OCI-LY3 (cell line): ENCODE results near the gene FAM135A.

Experiments used
- H2AFZ ChIP-seq: fragments of 200-600, 300-600 bp; shearing (Covaris generic); 2 replicates; pipeline ENCODE4 v1.6.0; 2014; ENCODE audit warnings: antibody characterized with exemption, low read depth, low read length
- H3K27ac ChIP-seq: fragments of 200-600, 300-600 bp; sonication (generic); 2 replicates; pipeline ENCODE4 v1.5.1; 2014; ENCODE audit warnings: mild to moderate bottlenecking, low read length, moderate library complexity, mixed read lengths
- H3K27me3 ChIP-seq: fragments of 200-600, 300-600 bp; sonication (generic); 2 replicates; pipeline ENCODE4 v1.6.1; 2014; ENCODE audit warnings: low read depth, low read length, mixed read lengths
- H3K36me3 ChIP-seq: fragments of 200-600, 300-600 bp; sonication (generic); replicated peaks from 2 replicates; pipeline ENCODE3; 2014; ENCODE audit warnings: low read depth, low read length, mixed read lengths
- H3K4me1 ChIP-seq: fragments of 300-600, 200-600 bp; sonication (generic); 2 replicates; pipeline ENCODE4 v1.6.1; 2014; ENCODE audit warnings: low read length, mixed read lengths
- H3K4me2 ChIP-seq: fragments of 200-600, 300-600 bp; sonication (generic); 2 replicates; pipeline ENCODE4 v1.6.1; 2014; ENCODE audit warnings: low read length, mixed read lengths
- H3K4me3 ChIP-seq: fragments of 300-600, 200-600 bp; sonication (generic); 2 replicates; pipeline ENCODE4 v1.5.1; 2014; ENCODE audit warnings: antibody characterized with exemption, mild to moderate bottlenecking, low read length, moderate library complexity
- H3K79me2 ChIP-seq: fragments of 300-600, 200-600 bp; shearing (Covaris generic); 2 replicates; pipeline ENCODE4 v1.6.1; 2014; ENCODE audit warnings: mild to moderate bottlenecking, low read length, mixed read lengths
- H3K9ac ChIP-seq: fragments of 300-600, 200-600 bp; shearing (Covaris generic); 2 replicates; pipeline ENCODE4 v1.6.0; 2014; ENCODE audit warnings: mild to moderate bottlenecking, low read length, moderate library complexity
- H3K9me3 ChIP-seq: fragments of 200-600, 300-600 bp; shearing (Covaris generic); 2 replicates; pipeline ENCODE4 v1.6.1; 2014; ENCODE audit warnings: low read length, mixed read lengths; ENCODE audit not compliant: insufficient read depth
- H4K20me1 ChIP-seq: fragments of 200-600, 300-600 bp; sonication (generic); 2 replicates; pipeline ENCODE4 v1.6.1; 2016; ENCODE audit warnings: low read length, mixed read lengths; ENCODE audit not compliant: insufficient read depth
- EZH2phosphoT487 ChIP-seq: fragments of 200-600 bp; shearing (Covaris generic); IDR thresholded peaks from 2 replicates; pipeline ENCODE4 v1.6.1; 2018; ENCODE audit warnings: antibody characterized with exemption, mixed run types, low read depth
- TF ChIP-seq, protein P1 (sequence below): fragments of 200-600, 300-600 bp; sonication (generic); IDR thresholded peaks from 2 replicates; pipeline ENCODE4 v1.5.1; 2014; ENCODE audit warnings: antibody characterized with exemption, low read length, low read depth

Gene FAM135A

DNA sequence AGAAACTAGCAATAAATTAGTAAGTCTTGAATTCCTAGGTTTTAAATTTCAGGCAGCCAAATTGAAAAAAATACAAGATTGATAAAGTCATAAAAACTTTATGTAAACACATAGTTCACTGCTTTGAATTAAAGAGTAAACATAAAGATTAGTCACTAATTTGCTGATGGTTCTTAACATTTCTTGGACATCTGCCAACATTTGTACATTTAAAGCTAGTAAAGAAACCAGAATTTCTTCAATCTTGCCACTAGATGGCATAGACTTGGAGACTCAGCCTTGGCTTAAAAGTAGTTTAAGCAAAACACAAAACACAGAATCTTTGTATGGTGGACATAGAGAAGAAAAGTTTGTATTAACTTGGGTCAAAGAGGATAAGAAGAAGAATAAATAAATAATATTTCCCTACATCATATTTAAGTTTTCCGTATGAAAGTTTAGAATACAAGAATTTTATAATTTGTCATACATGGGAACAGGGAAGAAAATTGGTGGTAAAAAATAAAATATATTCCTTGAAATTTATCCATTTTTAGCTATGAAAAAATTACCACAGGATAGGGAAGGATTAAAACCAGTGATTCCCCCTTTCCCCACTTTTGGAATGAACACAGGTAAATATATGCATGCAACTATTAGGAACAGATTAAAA lies 41.7 kb upstream of the FAM135A start:
- TF ChIP-seq, protein P1, sequence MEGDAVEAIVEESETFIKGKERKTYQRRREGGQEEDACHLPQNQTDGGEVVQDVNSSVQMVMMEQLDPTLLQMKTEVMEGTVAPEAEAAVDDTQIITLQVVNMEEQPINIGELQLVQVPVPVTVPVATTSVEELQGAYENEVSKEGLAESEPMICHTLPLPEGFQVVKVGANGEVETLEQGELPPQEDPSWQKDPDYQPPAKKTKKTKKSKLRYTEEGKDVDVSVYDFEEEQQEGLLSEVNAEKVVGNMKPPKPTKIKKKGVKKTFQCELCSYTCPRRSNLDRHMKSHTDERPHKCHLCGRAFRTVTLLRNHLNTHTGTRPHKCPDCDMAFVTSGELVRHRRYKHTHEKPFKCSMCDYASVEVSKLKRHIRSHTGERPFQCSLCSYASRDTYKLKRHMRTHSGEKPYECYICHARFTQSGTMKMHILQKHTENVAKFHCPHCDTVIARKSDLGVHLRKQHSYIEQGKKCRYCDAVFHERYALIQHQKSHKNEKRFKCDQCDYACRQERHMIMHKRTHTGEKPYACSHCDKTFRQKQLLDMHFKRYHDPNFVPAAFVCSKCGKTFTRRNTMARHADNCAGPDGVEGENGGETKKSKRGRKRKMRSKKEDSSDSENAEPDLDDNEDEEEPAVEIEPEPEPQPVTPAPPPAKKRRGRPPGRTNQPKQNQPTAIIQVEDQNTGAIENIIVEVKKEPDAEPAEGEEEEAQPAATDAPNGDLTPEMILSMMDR, result peak; percentile 81
- TF ChIP-seq EZH2phosphoT487, result no peak
- Histone ChIP-seq H3K4me1 (peaks cover 4% of the 10 kb centered on the region; the same call in 1 of the 2 replicates), H3K36me3 (no peaks in the 10 kb centered on the region), H3K27me3 (peaks cover 46% of the 10 kb centered on the region), H3K9me3 (no peaks in the 10 kb centered on the region), H4K20me1 (no peaks in the 10 kb centered on the region), H3K4me2 (no peak overlapping the region), H3K79me2 (no peaks in the 10 kb centered on the region), H2AFZ (no peak overlapping the region), H3K27ac (no peak overlapping the region), H3K9ac (no peak overlapping the region), H3K4me3 (no peak overlapping the region)

DNA sequence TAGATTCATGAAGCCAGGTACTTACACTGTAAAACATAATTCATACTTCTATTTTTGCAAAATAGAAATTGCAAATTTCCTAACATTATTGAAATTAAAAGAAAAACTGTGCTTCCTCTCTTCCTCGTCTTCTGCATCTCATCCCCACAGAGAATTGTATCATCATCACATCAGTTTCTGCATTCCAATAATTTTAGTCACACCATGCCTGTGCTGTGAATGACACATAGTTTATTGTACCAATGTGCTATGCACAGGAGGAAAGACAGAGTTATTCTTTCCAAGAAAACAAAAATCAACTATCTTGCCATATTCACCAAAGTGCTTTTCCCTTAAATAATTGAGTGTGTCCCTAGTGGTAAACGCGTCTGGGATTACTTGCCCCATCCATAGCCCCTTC lies 38.1 kb upstream of the FAM135A start:
- peaks cover 4% of the 10 kb centered on the region for H3K4me1 ChIP-seq
- H3K79me2 ChIP-seq, result no peaks in the 10 kb centered on the region
- H3K9ac ChIP-seq, result no peak overlapping the region
- no peak overlapping the region for H3K27ac ChIP-seq
- no peak overlapping the region for H2AFZ ChIP-seq
- no peak overlapping the region for H3K4me2 ChIP-seq
- H3K9me3 ChIP-seq, result no peaks in the 10 kb centered on the region
- H3K4me3 ChIP-seq, result no peak overlapping the region
- H3K36me3 ChIP-seq, result no peaks in the 10 kb centered on the region
- no peaks in the 10 kb centered on the region for H4K20me1 ChIP-seq
- TF ChIP-seq EZH2phosphoT487, result no peak
- TF ChIP-seq, protein P1, result no peak
- peaks cover 24% of the 10 kb centered on the region for H3K27me3 ChIP-seq

DNA sequence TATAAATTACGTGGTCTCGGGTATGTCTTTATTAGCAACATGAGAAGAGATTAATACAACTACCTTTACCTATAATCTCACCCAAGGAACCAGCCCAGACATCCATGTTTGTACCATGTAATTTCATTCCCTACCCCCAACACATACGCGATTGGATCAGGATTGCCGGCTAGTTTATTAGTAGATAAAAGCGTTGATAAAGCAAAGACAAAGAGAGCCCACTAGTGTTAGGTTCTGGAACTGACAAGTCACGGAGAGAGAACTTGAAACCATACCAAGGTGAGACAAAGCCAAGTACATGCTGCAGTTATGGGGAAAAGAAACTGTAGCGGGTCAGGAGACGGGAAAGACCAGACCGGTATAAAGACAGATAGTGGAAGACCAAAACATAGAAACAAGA lies 37.4 kb upstream of the FAM135A start:
- H3K4me2 ChIP-seq, result peak overlapping the region; percentile 35
- H3K27me3 ChIP-seq, result peaks cover 20% of the 10 kb centered on the region
- H2AFZ ChIP-seq, result peak overlapping the region; percentile 71
- H3K79me2 ChIP-seq, result no peaks in the 10 kb centered on the region
- H3K36me3 ChIP-seq, result no peaks in the 10 kb centered on the region
- no peak overlapping the region for H3K9ac ChIP-seq
- peaks cover 9% of the 10 kb centered on the region for H3K4me1 ChIP-seq
- H3K9me3 ChIP-seq, result no peaks in the 10 kb centered on the region
- H3K4me3 ChIP-seq, result 0 out of 2 replicates have a peak overlapping the region, but pooled peaks have one; percentile 2
- H3K27ac ChIP-seq, result no peak overlapping the region
- H4K20me1 ChIP-seq, result no peaks in the 10 kb centered on the region
- no peak for TF ChIP-seq EZH2phosphoT487
- TF ChIP-seq, protein P1, result peak; percentile 65

DNA sequence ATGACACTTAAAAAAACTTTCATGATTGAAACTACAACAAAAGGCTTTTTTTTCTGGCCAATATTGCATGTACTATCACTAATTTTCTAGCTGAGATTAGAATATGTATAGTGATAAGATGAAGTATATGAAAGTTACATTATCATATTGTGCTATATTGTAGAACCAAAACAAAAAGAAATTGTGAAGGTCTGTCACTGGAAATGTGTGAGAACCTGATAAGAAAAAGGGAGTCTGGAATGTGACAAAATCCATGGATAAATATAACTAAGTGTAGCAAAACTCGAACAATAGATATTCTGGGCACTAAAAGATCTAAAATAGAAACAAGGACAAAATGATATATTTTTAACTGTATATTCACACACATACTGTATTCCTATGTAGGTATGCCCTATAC lies 36.7 kb upstream of the FAM135A start:
- Histone ChIP-seq H3K79me2 (no peaks in the 10 kb centered on the region), H3K9me3 (no peaks in the 10 kb centered on the region), H4K20me1 (no peaks in the 10 kb centered on the region), H3K4me3 (no peak overlapping the region), H3K9ac (no peak overlapping the region), H3K4me1 (peaks cover 9% of the 10 kb centered on the region), H3K27ac (no peak overlapping the region), H3K27me3 (peaks cover 20% of the 10 kb centered on the region), H3K4me2 (no peak overlapping the region), H3K36me3 (no peaks in the 10 kb centered on the region), H2AFZ (no peak overlapping the region)
- TF ChIP-seq EZH2phosphoT487, result no peak
- TF ChIP-seq, protein P1, result no peak
